Measurements from ENCODE around the gene VSNL1.
"Not testable (repeated sequence)": the region's sequence is repeated elsewhere in the genome, so short reads cannot be mapped to it uniquely, and the experiment has no call there.

Gene VSNL1

GRCh38 chr2:17543848-17544247, 3.4 kb downstream of the VSNL1 start:
- H3K4me3 ChIP-seq (ENCODE audit: low read length), result peak overlapping the region; percentile 89
- no peaks in the 10 kb centered on the region for H3K9me3 ChIP-seq (ENCODE audit: control insufficient read depth, low read depth, low read length)
- H3K9ac ChIP-seq (ENCODE audit: low read length), result peak overlapping the region; percentile 14
- H3K27ac ChIP-seq (ENCODE audit: low read length), result peak overlapping the region; percentile 60
- no peaks in the 10 kb centered on the region for H3K36me3 ChIP-seq (ENCODE audit: control insufficient read depth, low read depth, low read length)
- peaks cover 18% of the 10 kb centered on the region for H3K27me3 ChIP-seq (ENCODE audit: control insufficient read depth, insufficient read depth, low read length)
- H3K4me1 ChIP-seq (ENCODE audit: control insufficient read depth, low read depth, low read length), result peaks cover 68% of the 10 kb centered on the region

- Histone ChIP-seq H3K9ac (ENCODE audit: low read length) (peak overlapping the region; percentile 14), H3K27ac (ENCODE audit: low read length) (peak overlapping the region; percentile 8), H3K4me1 (ENCODE audit: control insufficient read depth, low read depth, low read length) (peaks cover 69% of the 10 kb centered on the region), H3K9me3 (ENCODE audit: control insufficient read depth, low read depth, low read length) (no peaks in the 10 kb centered on the region), H3K4me3 (ENCODE audit: low read length) (peak overlapping the region; percentile 89), H3K27me3 (ENCODE audit: control insufficient read depth, insufficient read depth, low read length) (peaks cover 15% of the 10 kb centered on the region), H3K36me3 (ENCODE audit: control insufficient read depth, low read depth, low read length) (no peaks in the 10 kb centered on the region)
Measured at GRCh38 chr2:17544256-17544655, 3.8 kb downstream of the VSNL1 start.

GRCh38 chr2:17545680-17546613, 5.5 kb downstream of the VSNL1 start:
- Histone ChIP-seq H3K4me3 (ENCODE audit: low read length) (peak overlapping the region; percentile 40), H3K4me1 (ENCODE audit: control insufficient read depth, low read depth, low read length) (peaks cover 65% of the 10 kb centered on the region), H3K36me3 (ENCODE audit: control insufficient read depth, low read depth, low read length) (peaks cover 5% of the 10 kb centered on the region), H3K9ac (ENCODE audit: low read length) (peak overlapping the region; percentile 19), H3K9me3 (ENCODE audit: control insufficient read depth, low read depth, low read length) (no peaks in the 10 kb centered on the region), H3K27me3 (ENCODE audit: control insufficient read depth, insufficient read depth, low read length) (peaks cover 9% of the 10 kb centered on the region), H3K27ac (ENCODE audit: low read length) (peak overlapping the region; percentile 36)

- H3K27me3 ChIP-seq (ENCODE audit: control insufficient read depth, insufficient read depth, low read length), result no peaks in the 10 kb centered on the region
- no peak overlapping the region for H3K4me3 ChIP-seq (ENCODE audit: low read length)
- H3K9ac ChIP-seq (ENCODE audit: low read length), result peak overlapping the region; percentile 23
- H3K4me1 ChIP-seq (ENCODE audit: control insufficient read depth, low read depth, low read length), result peaks cover 63% of the 10 kb centered on the region
- no peak overlapping the region for H3K27ac ChIP-seq (ENCODE audit: low read length)
- no peaks in the 10 kb centered on the region for H3K9me3 ChIP-seq (ENCODE audit: control insufficient read depth, low read depth, low read length)
- peaks cover 5% of the 10 kb centered on the region for H3K36me3 ChIP-seq (ENCODE audit: control insufficient read depth, low read depth, low read length)
Measured at GRCh38 chr2:17547237-17547636, 6.7 kb downstream of the VSNL1 start.

- Histone ChIP-seq H3K9me3 (ENCODE audit: control insufficient read depth, low read depth, low read length) (no peaks in the 10 kb centered on the region), H3K27ac (ENCODE audit: low read length) (no peak overlapping the region), H3K27me3 (ENCODE audit: control insufficient read depth, insufficient read depth, low read length) (no peaks in the 10 kb centered on the region), H3K36me3 (ENCODE audit: control insufficient read depth, low read depth, low read length) (peaks cover 5% of the 10 kb centered on the region), H3K4me3 (ENCODE audit: low read length) (no peak overlapping the region), H3K4me1 (ENCODE audit: control insufficient read depth, low read depth, low read length) (peaks cover 60% of the 10 kb centered on the region), H3K9ac (ENCODE audit: low read length) (peak overlapping the region; percentile 23)
Measured at GRCh38 chr2:17547737-17548136, 7.2 kb downstream of the VSNL1 start.

- Histone ChIP-seq H3K4me1 (ENCODE audit: control insufficient read depth, low read depth, low read length) (peaks cover 45% of the 10 kb centered on the region), H3K36me3 (ENCODE audit: control insufficient read depth, low read depth, low read length) (peaks cover 5% of the 10 kb centered on the region), H3K9me3 (ENCODE audit: control insufficient read depth, low read depth, low read length) (no peaks in the 10 kb centered on the region), H3K27me3 (ENCODE audit: control insufficient read depth, insufficient read depth, low read length) (no peaks in the 10 kb centered on the region), H3K27ac (ENCODE audit: low read length) (no peak overlapping the region), H3K4me3 (ENCODE audit: low read length) (no peak overlapping the region), H3K9ac (ENCODE audit: low read length) (no peak overlapping the region)
Measured at GRCh38 chr2:17550907-17551306, 10.4 kb downstream of the VSNL1 start.

- Histone ChIP-seq H3K36me3 (ENCODE audit: control insufficient read depth, low read depth, low read length) (peaks cover 5% of the 10 kb centered on the region), H3K9ac (ENCODE audit: low read length) (no peak overlapping the region), H3K27ac (ENCODE audit: low read length) (no peak overlapping the region), H3K4me1 (ENCODE audit: control insufficient read depth, low read depth, low read length) (peaks cover 53% of the 10 kb centered on the region), H3K4me3 (ENCODE audit: low read length) (no peak overlapping the region), H3K27me3 (ENCODE audit: control insufficient read depth, insufficient read depth, low read length) (no peaks in the 10 kb centered on the region), H3K9me3 (ENCODE audit: control insufficient read depth, low read depth, low read length) (no peaks in the 10 kb centered on the region)
Measured at GRCh38 chr2:17555150-17555549, 14.7 kb downstream of the VSNL1 start.

GRCh38 chr2:17557596-17557995, 17.1 kb downstream of the VSNL1 start:
- peaks cover 52% of the 10 kb centered on the region for H3K4me1 ChIP-seq (ENCODE audit: control insufficient read depth, low read depth, low read length)
- H3K27me3 ChIP-seq (ENCODE audit: control insufficient read depth, insufficient read depth, low read length), result no peaks in the 10 kb centered on the region
- no peak overlapping the region for H3K9ac ChIP-seq (ENCODE audit: low read length)
- H3K36me3 ChIP-seq (ENCODE audit: control insufficient read depth, low read depth, low read length), result no peaks in the 10 kb centered on the region
- peak overlapping the region; percentile 10 for H3K4me3 ChIP-seq (ENCODE audit: low read length)
- H3K27ac ChIP-seq (ENCODE audit: low read length), result no peak overlapping the region
- no peaks in the 10 kb centered on the region for H3K9me3 ChIP-seq (ENCODE audit: control insufficient read depth, low read depth, low read length)

- Histone ChIP-seq H3K9me3 (ENCODE audit: control insufficient read depth, low read depth, low read length) (no peaks in the 10 kb centered on the region), H3K27me3 (ENCODE audit: control insufficient read depth, insufficient read depth, low read length) (no peaks in the 10 kb centered on the region), H3K36me3 (ENCODE audit: control insufficient read depth, low read depth, low read length) (no peaks in the 10 kb centered on the region), H3K9ac (ENCODE audit: low read length) (no peak overlapping the region), H3K27ac (ENCODE audit: low read length) (no peak overlapping the region), H3K4me1 (ENCODE audit: control insufficient read depth, low read depth, low read length) (peaks cover 47% of the 10 kb centered on the region), H3K4me3 (ENCODE audit: low read length) (peak overlapping the region; percentile 10)
Measured at GRCh38 chr2:17558053-17558452, 17.6 kb downstream of the VSNL1 start.

- Histone ChIP-seq H3K36me3 (ENCODE audit: control insufficient read depth, low read depth, low read length) (no peaks in the 10 kb centered on the region), H3K4me3 (ENCODE audit: low read length) (no peak overlapping the region), H3K9me3 (ENCODE audit: control insufficient read depth, low read depth, low read length) (no peaks in the 10 kb centered on the region), H3K27me3 (ENCODE audit: control insufficient read depth, insufficient read depth, low read length) (no peaks in the 10 kb centered on the region), H3K4me1 (ENCODE audit: control insufficient read depth, low read depth, low read length) (peaks cover 47% of the 10 kb centered on the region), H3K27ac (ENCODE audit: low read length) (no peak overlapping the region), H3K9ac (ENCODE audit: low read length) (no peak overlapping the region)
Measured at GRCh38 chr2:17558878-17559277, 18.4 kb downstream of the VSNL1 start.

GRCh38 chr2:17565726-17566125, 25.2 kb downstream of the VSNL1 start:
- not testable (repeated sequence) for H3K4me1 ChIP-seq (ENCODE audit: control insufficient read depth, low read depth, low read length); H3K4me3 ChIP-seq (ENCODE audit: low read length); H3K27ac ChIP-seq (ENCODE audit: low read length); H3K36me3 ChIP-seq (ENCODE audit: control insufficient read depth, low read depth, low read length); H3K9me3 ChIP-seq (ENCODE audit: control insufficient read depth, low read depth, low read length); H3K27me3 ChIP-seq (ENCODE audit: control insufficient read depth, insufficient read depth, low read length); H3K9ac ChIP-seq (ENCODE audit: low read length)

GRCh38 chr2:17571681-17572080, 31.2 kb downstream of the VSNL1 start:
- no peaks in the 10 kb centered on the region for H3K27me3 ChIP-seq (ENCODE audit: control insufficient read depth, insufficient read depth, low read length)
- H3K9me3 ChIP-seq (ENCODE audit: control insufficient read depth, low read depth, low read length), result no peaks in the 10 kb centered on the region
- no peaks in the 10 kb centered on the region for H3K36me3 ChIP-seq (ENCODE audit: control insufficient read depth, low read depth, low read length)
- H3K4me1 ChIP-seq (ENCODE audit: control insufficient read depth, low read depth, low read length), result peaks cover 4% of the 10 kb centered on the region
- H3K27ac ChIP-seq (ENCODE audit: low read length), result no peak overlapping the region
- no peak overlapping the region for H3K4me3 ChIP-seq (ENCODE audit: low read length)
- H3K9ac ChIP-seq (ENCODE audit: low read length), result no peak overlapping the region

Data from iPS-18a (cell line).